HEK293T (cell line): ENCODE measurements around the gene LGALS7.

Source experiments
- BHLHE40 ChIP-seq: fragments of 450-650 bp; IDR thresholded peaks from 2 replicates; pipeline ENCODE4 v1.6.1; 2016; ENCODE audit warnings: mild to moderate bottlenecking, moderate library complexity, borderline replicate concordance
- FOXA1 ChIP-seq: fragments of 450-650 bp; IDR thresholded peaks from 2 replicates; pipeline ENCODE4 v1.6.1; 2016; ENCODE audit warnings: mild to moderate bottlenecking
- NFRKB ChIP-seq: fragments of 450-650 bp; IDR thresholded peaks from 2 replicates; pipeline ENCODE4 v1.6.1; 2016; ENCODE audit warnings: mild to moderate bottlenecking, moderate library complexity
- TARDBP ChIP-seq: fragments of 450-650 bp; IDR thresholded peaks from 2 replicates; pipeline ENCODE4 v1.6.1; 2016

- TF ChIP-seq TARDBP (no peak), NFRKB (no peak), FOXA1 (no peak), BHLHE40 (no peak)
Observed at GRCh38 chr19:38722947-38723605, 50.2 kb downstream of the LGALS7 start.
